ENCODE measurements around the gene RIMBP2.
"Not testable (repeated sequence)": the region's sequence is repeated elsewhere in the genome, so short reads cannot be mapped to it uniquely, and the experiment has no call there.

The RIMBP2 gene

DNA sequence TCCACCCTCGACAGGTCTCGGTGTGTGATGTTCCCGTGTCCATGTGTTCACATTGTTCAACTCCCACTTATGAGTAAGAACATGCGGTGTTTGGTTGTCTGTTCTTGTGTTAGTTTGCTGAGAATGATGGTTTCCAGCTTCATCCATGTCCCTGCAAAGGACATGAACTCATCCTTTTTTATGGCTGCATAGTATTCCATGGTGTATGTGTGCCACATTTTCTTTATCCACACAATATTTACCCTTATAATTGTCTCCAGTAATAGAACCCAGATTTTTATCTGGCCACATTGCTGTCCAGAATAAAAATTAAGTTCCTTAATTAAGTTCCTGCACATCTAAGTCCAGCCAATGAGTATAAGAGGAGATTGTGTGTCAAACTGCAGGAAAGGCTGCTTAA lies 22.3 kb upstream of the RIMBP2 start:
- not testable (repeated sequence) for DNase-seq

DNA sequence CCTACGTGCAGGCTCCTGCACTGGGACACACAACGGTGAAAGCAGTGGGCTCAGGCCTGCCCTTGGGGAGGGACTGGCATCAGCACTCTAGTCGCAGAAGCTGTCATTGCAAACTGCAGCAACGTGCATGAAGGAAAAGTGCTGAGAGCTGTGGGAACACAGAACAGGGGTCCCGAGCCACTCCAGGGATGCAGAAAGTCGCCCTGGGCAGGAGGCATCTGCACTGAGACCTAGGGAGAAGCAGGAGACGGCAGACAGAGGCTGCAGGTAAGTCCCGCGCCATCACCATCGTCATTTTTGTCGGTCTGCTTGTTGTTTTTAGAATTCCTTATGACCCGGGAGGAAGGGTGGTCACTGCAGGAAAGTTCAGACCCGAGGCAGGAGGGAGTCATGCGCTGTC lies 21.6 kb upstream of the RIMBP2 start:
- no peak for DNase-seq

DNA sequence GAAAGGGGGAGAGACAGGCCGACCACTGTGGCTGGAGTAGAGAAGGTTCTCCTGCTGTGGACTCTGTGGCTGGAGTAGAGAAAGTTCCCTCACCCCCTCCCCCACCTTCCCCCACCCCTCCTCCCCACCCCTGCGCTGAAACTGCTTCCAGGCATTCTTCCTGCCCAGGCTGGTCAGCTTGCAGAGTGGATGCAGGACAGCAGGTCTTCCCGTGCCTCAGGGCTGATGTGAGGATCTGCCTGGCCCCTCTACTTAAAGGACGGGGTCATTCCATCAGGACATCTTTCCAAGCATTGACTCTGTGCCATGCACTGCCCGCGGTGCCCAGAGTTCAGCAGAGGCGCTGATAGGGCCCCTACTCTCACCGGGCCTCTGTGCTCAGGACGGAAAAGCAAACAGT lies 13.2 kb upstream of the RIMBP2 start:
- no peak for DNase-seq

DNA sequence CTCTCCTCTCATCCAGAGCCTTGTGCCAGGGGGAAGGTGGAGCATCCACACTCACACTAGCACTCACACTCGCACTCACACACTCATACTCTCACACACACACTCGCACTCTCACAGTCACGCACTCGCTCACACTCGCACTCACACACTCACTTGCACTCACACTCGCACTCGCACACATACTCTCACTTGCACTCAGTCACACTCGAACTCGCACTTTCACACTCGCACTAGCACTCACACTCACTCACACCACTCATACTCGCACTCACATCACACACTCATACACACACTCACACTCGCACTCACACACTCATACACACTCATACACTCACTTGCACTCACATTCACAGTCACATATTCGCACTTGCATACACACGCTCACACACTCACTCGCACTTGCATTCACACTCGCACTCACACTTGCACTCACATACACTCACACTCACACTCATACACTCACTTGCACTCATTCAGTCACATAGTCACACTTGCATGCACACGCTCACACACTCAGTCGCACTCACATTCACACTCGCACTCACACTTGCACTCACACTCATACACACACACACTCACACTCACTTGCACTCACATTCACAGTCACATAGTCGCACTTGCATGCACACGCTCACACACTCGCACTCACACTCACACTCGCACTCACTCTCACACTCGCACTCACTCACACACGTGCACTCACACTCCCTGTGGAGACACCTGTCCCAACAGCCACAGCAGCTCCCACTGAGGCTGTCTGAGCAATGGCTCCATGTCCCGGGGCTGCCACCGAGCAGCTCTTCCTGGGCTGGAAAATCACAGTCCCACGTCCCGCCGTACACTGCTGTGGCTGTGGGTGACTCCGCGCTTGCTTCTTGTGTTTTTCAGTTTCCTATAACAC lies 12.3 kb upstream of the RIMBP2 start:
- no peak for DNase-seq

DNA sequence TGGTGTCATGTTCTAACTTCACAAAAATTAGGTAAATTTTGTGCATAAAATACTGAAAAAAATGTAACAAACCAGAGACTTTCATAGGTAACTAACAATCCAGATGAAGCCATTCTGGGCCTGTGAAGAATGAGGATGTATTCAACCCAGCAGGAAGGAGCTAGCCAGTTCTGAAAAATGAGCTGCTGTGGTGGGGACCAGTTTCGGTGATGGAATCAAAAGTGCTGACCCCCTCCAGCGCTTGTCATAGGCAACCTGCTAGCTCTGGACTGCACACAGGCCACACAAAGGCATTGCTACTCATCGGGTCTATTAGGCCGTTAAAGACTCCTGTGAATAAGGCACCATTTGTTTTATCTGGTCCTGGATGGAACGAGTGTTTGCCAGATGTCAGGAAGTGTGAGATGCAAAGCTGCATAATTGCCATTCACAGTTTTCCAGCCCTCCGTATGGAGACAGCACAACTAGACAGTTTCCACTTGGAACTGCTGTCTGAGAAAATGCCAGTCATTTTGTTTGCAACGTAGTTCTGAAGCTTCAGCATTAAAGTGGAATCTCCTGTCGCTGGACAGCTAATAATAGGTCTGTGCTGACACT lies 3.3 kb upstream of the RIMBP2 start:
- no peak for DNase-seq

DNA sequence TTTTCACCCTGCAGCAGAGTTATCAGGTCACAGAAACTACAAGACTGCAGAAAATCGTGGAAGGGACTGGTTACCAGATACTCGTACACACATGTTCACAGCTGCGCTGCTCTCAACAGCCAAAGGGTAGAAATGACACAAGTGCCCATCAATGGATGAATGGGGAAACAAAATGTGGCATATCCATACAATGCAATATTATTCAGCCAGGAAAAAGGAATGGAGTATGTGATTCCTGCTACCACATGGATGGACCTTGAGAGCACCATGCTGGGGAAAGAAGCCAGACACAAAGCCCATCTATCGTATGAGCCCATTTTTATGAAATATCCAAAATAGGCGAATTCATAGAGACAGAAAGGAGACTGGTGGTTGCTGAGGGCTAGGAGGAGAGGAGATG lies 1.7 kb upstream of the RIMBP2 start:
- DNase-seq = no peak

DNA sequence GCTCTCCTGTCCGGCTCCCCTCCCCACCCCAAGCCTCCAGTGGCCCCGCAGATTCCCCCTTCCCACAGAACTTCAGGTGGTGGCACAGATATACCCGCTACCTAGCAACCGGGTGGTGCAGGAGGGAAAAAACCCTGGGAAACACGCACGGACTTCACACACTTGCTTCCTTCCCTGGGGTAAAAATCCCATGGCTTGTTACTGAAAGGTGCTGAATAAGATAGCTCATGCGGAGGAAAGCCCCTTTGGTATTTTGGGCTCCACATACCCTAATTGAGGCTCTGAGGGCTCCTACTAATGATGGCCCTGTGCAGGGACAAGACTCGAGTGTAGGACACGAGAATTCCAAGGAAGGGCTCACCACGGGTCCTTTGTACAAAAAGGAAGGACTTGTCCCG lies 869 bp upstream of the RIMBP2 start:
- no peak for DNase-seq

DNA sequence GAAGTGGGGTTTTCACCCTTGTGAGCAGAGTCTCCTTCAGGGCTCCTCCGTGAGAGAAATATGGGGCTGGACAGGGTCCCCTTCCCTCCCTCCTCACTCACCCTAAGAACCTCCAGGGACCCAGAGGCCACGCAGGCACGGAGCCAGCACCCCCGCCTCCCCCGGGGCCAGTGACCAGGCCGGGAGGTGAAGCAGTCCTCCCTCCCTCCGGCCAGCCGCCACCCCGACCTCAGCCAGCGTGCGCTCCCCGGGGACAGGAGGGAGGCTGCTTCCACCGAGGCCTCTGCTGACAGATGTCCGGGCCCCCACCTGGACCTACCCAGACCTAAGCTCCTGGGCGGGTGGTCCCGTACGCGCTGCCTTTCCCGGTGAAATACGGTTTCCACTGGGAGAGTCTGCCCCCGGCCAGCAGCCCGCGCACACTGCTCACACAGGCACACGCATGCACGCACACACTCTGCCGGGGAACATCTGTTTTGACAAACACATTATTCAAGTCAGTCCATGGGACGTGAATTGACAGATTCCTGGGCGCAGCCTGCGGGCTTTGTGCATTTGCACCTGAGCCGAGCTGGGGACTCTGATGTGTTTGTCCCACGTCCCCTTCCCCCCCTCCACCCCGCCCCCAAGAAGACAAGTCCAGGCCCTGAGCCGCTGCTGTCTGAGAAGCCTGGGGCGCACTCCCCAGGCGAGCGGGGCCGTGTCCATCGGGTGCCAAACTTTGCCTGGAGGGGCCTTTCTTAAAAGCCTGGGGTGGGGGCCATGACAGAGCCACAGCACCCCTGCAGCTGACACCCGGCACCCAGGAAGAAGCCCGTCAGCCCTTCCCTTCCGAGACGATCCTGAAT lies 725 bp downstream of the RIMBP2 start:
- DNase-seq = no peak

DNA sequence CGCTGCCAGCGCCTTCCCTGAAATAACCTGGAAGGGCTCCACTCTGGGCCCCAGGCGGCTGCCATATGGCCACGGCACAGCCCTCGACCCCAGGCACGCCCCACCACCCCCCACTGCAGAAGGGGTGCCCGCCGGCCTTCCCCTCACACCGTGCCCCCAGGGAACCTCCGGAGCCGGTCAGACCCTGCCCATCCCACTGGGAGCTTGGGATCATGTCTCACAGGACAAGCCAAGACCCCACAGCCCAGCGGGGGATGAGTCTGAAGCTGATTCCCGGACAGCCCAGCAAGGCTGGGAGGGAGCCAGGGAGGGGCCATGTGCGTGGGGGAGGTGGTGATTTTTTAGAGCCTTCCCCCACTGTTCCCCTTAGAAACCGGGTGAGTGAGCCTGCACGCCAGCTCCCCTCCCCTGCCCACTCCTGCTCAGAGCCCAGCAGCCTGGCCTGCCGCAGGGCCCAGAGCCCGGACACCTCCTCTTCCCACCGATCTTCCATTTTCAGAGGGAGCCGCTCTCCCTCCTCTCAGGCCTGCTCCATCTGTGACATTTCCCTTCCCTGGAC lies 1.4 kb downstream of the RIMBP2 start:
- DNase-seq = no peak

DNA sequence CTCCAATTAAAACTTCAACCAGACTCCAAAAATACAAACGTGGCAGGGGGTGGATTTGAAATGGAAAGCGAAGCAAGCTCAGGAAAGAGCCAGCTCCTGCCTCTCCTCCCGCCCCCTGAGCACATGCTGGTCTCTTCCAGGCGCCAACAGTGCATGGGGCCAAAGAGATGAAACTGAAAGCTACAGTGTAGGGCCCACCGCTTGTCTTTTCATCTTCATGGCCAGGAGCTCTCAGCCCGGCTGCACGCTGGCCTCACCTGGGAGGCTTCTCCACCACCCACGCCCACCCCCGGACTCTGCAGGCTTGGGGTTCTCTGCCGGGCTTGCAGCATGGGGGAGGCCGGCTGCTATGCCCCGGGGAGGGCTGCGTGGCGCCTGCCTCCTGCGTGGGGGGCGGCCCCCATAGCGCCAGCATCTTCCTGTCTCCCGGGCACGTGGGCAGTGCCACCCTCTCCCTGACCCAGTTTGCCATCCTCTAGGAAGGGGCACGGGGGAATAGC lies 2.0 kb downstream of the RIMBP2 start:
- no peak for DNase-seq

DNA sequence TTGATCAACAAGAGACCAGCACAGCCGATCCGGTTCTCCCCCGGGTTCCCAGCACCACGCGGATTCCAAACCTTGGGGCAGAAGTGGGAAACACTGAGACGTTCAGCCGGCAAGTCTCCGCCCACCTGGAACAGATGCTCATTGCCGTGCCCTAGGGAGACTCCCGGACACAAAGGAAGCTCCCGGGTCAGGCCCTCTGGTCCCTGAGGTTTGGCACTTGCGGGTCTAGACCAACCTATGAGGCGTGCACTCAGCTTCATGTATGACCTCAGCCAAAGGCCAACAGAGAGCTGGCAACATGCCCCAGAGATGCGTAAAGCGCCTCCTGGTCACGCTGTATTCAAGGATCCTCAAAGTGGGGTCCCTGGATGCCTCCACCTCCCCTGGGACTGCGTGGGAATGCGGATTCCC lies 2.5 kb downstream of the RIMBP2 start:
- no peak for DNase-seq

DNA sequence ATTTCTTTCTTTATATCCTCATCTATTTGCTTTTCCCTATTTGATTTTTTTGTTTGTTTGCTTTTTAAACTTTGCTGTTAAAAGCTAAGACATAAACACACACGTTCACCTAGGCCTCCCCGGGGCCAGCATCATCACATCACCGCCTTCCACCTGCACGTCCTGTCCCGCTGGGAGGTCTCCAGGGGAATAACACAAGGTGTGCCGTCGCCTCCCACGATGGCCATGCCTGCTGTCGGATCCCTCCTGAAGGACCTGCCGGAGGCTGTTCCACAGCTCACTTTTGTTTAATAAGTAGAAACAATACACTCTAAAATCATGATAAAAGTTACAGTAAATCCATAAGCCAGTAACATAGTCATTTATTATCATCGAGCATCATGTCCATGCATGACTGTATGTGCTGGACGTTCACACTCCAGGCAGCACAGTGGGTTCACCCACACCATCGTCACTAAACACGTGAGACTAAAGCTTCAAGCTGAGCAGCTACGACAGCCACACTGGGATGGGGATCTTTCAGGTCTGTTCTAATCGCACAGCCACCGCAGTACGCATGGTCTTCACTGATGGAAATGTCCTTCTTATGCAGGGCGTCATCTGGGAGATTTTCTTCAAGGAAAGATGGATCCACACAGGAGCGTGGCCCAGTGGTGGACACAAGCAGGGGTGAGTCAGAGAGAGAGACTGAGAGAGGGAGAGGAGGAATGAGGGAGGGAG lies 3.6 kb downstream of the RIMBP2 start:
- DNase-seq = no peak

DNA sequence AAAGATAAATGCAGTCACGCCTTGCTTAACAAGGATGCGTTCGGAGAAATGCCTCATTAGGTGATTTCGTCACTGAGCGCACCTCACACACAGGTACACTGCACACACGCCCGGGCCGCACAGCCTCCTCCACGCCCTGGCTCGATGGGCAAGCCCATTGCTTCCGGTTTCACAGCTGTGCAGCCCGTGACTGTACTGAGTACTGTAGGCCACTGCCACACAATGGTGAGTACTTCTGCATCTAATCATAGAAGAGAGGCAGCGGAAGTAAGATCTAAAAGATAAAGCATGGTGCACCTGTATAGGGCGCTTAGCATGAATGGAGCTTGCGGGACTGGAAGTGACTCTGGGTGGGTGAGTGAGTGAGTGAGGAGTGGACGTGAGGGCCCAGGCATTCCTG lies 4.3 kb downstream of the RIMBP2 start:
- no peak for DNase-seq

DNA sequence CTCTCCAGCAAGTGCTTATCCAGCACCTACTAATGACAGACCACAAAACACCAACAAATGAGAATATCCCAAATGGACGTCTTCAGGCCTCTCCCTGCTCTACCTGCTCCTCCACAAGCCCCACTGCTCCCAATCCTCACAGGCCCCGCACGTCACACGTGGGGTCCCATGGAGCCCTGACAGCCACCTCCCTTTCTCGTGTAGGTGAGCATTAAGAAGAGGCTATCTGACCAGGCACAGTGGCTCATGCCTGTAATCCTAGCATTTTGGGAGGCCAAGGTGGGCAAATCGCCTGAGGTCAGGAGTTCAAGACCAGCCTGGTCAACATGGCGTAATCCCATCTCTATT lies 5.4 kb downstream of the RIMBP2 start:
- no peak for DNase-seq

DNA sequence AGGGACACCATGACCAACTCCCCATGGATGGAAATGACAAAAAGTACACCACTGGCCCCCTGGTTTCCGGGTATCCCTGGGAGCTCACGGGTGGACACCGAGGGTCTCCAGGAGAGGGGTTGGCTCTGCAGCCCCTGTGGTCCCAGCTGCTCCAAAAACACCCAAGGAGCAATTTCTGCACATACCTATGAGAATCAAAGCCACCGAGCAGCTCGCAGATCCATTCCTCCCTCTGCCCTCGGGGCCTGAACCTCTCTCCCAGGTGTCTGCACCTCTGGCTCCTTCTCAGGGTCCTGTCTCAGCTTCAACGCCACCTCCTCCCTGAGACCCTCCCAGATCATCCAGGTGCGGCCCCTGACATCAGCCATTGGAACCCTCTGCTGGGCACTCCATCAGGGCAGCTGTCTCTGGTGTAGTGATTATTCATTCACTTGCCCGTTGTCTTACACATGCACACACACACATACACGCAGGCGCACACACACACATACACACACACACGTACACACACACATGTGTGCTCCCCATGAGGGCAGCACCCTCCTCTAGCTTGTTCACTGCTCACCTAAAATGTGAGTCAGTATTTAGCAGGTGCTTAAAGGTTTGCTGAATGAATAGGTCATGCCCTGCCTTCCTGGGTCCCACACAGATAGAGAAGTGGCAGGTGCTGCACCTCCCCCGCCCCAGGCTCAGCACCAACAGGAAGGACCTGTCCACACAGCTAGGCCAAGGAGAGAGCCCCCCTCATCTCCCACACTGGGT lies 5.9 kb downstream of the RIMBP2 start:
- no peak for DNase-seq

DNA sequence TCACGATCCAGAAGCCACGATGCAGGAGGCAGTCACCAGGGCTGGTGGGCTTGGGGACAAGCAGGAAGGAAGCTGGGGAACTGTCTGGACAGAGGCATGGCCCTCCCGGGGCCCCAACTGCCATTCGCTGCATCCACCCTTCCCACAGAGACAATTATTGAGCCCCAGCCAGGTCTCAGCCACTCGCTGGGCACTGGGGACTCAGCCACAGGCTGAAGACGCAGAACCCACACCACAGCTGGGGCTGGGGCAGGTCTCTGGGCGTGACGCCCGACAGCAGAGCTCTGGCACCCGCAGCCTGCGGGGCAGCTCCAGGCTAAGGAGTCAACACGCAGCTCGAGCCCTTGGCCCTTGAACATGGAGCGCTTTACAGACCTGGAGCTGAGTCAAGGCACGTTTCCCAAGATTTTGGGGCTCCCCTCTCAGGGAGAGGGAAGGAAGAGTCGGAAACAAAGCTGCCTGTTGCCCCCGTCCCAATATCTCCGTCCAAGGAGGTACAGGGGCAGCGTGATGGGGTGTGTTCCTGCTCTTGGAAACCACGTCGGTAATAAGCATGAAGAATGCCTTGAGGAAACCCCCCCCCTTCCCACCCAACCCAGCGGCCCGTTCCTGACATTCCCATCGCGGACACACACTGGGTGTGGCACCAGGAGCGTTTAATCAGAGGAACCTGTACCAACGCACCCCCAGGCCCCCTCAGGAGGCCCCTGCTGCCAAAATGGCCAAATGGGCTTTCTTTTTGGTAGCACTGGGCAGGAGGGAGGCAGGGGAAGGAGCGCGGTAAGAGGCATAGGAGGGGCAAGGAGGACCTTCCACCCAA lies 6.7 kb downstream of the RIMBP2 start:
- DNase-seq = no peak

DNA sequence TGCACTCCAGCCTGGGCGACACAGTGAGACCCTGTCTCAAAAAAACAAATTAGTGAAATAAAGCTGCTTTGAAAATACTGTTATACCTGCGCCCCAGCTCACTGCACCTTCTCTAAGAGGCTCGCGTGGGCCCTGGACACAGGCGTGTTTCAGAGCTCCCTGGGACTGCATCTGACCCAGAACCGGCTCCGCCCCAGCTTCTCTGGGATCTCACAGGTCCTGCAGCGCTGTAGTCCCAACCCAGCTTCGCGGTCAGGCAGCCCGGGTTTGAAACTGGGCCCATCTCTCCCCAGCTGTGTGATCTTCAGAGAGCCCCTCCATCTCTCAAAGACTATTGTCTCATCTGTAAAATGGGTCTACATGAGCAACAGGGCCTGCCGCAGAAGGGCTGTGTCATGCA lies 7.5 kb downstream of the RIMBP2 start:
- no peak for DNase-seq

DNA sequence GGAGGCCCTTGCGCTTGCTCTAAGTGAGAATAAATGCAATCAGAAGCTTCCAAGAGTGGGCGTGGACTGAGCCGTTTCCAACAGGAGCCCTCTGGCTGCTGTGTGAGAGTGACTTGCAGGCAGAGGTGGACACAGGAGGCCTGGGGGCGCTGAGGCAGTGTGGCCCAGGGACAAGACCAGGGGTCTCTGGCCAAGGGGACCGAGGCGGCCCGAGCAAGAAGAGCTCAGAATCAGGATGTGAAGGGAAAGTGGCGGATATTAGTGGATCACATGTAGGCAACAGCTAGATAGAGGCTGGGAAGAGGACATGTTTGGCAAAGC lies 8.6 kb downstream of the RIMBP2 start:
- DNase-seq = no peak

DNA sequence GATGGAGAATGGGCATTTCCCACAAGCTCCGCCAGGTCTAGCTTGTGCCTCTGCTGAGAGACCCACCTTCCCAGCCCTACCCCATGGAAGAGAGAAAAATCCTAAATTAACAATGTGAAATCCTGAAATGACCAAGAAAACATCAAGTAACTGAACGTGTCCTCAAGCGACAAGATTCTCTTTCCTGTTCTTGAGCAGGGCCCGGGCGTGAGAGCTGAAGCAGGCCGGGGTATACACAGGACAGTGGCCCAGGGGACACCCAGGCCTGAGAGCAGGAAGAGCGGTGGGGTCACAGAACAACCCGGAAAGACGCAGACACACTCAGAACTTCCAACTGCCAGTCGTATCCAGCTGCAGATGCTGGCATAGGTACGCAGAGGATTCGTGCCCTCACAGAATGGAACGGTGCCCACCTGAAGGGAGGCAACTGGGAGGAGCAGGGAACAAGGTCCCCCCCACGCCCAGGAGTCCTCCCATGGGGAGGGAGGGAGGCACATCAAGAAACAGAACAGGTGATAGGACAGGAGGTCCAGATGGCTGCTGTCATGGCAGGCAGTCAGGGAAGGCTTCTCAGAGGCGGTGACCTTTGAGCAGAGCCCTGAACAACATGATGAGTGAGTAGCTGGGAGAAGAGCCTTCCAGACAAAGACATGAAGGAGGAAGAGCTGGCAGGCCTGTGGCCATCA lies 9.1 kb downstream of the RIMBP2 start:
- no peak for DNase-seq

DNA sequence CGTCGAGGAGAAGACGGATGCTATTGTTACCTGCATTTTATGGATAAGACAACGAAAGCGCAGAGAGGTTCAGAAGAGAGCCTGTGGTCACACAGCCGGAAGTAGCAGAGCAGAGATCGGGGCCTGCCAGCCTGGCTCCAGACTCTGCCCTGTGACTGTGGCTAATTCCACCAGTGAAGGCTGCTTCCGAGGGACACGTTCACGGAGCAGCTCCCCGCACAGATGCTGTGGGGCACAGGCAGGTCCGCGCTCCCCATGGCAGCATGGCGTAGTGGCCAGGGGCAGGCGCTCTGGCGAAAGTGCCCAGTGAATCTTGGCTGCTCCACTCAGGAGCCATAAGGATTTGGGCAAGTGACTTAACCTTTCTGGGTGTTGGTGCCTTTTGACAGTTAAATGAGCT lies 9.8 kb downstream of the RIMBP2 start:
- DNase-seq = no peak
